Measurements from ENCODE around the gene CORO1C. TPM values are rescaled to one million over a fixed set of nuclear protein-coding genes. Genes with fewer than 3 reads are reported as not detected.

CORO1C gene
- total and polyA plus RNA-seq, 9 of the 15 experiments (the other 6 are each of a cell fraction or from before 2014, with no cell fraction given) = 55.2 to 280 (median 150) TPM

DNA sequence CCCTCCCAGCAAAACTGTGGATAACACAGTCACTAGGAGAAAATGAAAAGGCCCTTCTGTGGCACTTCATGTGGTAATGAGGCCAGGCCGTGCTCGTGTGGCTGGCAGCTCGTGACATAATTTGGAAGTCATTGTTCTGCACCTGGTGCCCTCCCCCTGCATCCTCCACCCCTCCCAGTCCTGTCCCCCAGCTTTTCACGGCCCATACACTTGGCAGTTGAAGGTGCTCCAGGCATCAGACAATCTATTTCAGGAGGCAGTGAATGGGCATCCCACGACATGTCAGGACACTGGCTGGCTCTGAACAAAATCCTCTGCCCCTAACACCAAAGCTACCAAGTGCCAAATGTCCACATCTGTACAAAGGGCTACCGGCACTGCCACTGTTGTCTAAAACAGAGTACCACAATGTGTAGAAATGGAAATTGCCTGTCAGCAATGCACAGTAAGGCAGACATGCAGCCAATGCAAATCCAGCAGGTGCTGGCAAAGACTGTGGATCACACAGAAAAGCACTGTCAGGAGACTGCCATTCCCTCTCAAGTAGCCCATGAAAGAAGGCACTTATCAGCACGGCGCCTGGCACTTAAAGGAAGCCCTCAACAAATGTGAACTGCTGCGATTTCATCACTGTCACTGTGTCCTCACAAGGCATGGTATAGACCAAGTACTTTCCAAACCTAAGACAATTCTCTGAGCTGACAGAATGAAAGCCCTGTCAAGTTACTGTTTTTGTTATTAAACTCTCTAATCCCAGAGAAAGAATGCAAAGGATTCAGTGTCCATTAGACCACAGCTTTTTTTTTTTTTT, 39.1 kb downstream of the CORO1C start (continued):
- TF ChIP-seq ZC3H4 (CRISPR knock-in tag; IDR thresholded peaks at IDR 0.05; ENCODE audit: borderline replicate concordance) = no peak
- no peak for TF ChIP-seq SMAD1 (IDR thresholded peaks at IDR 0.05; ENCODE audit: low read depth, low read length, partially characterized antibody)
- no peak for TF ChIP-seq ZNF408 (CRISPR knock-in tag; IDR thresholded peaks at IDR 0.05; ENCODE audit: low read depth)
- TF ChIP-seq, protein P1, sequence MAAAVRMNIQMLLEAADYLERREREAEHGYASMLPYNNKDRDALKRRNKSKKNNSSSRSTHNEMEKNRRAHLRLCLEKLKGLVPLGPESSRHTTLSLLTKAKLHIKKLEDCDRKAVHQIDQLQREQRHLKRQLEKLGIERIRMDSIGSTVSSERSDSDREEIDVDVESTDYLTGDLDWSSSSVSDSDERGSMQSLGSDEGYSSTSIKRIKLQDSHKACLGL (CRISPR knock-in tag; IDR thresholded peaks at IDR 0.05; ENCODE audit: borderline replicate concordance, poor library complexity, severe bottlenecking) = no peak
- no peak for TF ChIP-seq TAF9B (IDR thresholded peaks at IDR 0.05; ENCODE audit: partially characterized antibody)
- no peak for TF ChIP-seq CSDE1 (IDR thresholded peaks at IDR 0.05)
- TF ChIP-seq, protein P2, sequence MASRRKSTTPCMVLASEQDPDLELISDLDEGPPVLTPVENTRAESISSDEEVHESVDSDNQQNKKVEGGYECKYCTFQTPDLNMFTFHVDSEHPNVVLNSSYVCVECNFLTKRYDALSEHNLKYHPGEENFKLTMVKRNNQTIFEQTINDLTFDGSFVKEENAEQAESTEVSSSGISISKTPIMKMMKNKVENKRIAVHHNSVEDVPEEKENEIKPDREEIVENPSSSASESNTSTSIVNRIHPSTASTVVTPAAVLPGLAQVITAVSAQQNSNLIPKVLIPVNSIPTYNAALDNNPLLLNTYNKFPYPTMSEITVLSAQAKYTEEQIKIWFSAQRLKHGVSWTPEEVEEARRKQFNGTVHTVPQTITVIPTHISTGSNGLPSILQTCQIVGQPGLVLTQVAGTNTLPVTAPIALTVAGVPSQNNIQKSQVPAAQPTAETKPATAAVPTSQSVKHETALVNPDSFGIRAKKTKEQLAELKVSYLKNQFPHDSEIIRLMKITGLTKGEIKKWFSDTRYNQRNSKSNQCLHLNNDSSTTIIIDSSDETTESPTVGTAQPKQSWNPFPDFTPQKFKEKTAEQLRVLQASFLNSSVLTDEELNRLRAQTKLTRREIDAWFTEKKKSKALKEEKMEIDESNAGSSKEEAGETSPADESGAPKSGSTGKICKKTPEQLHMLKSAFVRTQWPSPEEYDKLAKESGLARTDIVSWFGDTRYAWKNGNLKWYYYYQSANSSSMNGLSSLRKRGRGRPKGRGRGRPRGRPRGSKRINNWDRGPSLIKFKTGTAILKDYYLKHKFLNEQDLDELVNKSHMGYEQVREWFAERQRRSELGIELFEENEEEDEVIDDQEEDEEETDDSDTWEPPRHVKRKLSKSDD (conservative IDR thresholded peaks at IDR 0.05; ENCODE audit: low read length) = no peak
- TF ChIP-seq ATF7 (IDR thresholded peaks at IDR 0.05) = no peak
- no peak for TF ChIP-seq MTA2 (IDR thresholded peaks at IDR 0.05; ENCODE audit: low read depth)
- no peak for TF ChIP-seq SMAD4 (CRISPR knock-in tag; conservative IDR thresholded peaks at IDR 0.05)
- no peak for TF ChIP-seq SMC3 (conservative IDR thresholded peaks at IDR 0.05; ENCODE audit: insufficient read depth, low read depth, low read length)
- no peak for TF ChIP-seq ZKSCAN3 (CRISPR knock-in tag; IDR thresholded peaks at IDR 0.05)
- TF ChIP-seq, protein P3, sequence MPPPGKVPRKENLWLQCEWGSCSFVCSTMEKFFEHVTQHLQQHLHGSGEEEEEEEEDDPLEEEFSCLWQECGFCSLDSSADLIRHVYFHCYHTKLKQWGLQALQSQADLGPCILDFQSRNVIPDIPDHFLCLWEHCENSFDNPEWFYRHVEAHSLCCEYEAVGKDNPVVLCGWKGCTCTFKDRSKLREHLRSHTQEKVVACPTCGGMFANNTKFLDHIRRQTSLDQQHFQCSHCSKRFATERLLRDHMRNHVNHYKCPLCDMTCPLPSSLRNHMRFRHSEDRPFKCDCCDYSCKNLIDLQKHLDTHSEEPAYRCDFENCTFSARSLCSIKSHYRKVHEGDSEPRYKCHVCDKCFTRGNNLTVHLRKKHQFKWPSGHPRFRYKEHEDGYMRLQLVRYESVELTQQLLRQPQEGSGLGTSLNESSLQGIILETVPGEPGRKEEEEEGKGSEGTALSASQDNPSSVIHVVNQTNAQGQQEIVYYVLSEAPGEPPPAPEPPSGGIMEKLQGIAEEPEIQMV (tag; conservative IDR thresholded peaks at IDR 0.05; ENCODE audit: low read depth) = no peak
- TF ChIP-seq FOXA3 (CRISPR knock-in tag; conservative IDR thresholded peaks at IDR 0.05 in 1 of 2, IDR thresholded peaks at IDR 0.05 in 1 of 2) = no peak
- TF ChIP-seq, protein P4, sequence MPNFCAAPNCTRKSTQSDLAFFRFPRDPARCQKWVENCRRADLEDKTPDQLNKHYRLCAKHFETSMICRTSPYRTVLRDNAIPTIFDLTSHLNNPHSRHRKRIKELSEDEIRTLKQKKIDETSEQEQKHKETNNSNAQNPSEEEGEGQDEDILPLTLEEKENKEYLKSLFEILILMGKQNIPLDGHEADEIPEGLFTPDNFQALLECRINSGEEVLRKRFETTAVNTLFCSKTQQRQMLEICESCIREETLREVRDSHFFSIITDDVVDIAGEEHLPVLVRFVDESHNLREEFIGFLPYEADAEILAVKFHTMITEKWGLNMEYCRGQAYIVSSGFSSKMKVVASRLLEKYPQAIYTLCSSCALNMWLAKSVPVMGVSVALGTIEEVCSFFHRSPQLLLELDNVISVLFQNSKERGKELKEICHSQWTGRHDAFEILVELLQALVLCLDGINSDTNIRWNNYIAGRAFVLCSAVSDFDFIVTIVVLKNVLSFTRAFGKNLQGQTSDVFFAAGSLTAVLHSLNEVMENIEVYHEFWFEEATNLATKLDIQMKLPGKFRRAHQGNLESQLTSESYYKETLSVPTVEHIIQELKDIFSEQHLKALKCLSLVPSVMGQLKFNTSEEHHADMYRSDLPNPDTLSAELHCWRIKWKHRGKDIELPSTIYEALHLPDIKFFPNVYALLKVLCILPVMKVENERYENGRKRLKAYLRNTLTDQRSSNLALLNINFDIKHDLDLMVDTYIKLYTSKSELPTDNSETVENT (CRISPR knock-in tag; IDR thresholded peaks at IDR 0.05) = peak; percentile 11; the same call in 1 of the 2 replicates
- no peak for TF ChIP-seq COPS2 (conservative IDR thresholded peaks at IDR 0.05)
- TF ChIP-seq KDM5B (IDR thresholded peaks at IDR 0.05; ENCODE audit: insufficient replicate concordance, low read depth, low read length) = peak; percentile 8
- TF ChIP-seq, protein P5, sequence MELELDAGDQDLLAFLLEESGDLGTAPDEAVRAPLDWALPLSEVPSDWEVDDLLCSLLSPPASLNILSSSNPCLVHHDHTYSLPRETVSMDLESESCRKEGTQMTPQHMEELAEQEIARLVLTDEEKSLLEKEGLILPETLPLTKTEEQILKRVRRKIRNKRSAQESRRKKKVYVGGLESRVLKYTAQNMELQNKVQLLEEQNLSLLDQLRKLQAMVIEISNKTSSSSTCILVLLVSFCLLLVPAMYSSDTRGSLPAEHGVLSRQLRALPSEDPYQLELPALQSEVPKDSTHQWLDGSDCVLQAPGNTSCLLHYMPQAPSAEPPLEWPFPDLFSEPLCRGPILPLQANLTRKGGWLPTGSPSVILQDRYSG (tag; conservative IDR thresholded peaks at IDR 0.05; ENCODE audit: low read depth) = peak; percentile 22; the same call in 1 of the 2 replicates
- no peak for TF ChIP-seq HCFC1 (IDR thresholded peaks at IDR 0.05; ENCODE audit: low read depth, low read length)
